Astrocyte (in vitro differentiated cells and primary cell): ENCODE data around the gene MPP2. TPM values are rescaled to one million over a fixed set of nuclear protein-coding genes. Genes with fewer than 3 reads are reported as not detected.

Source experiments
- DNase-seq: peaks from one replicate; pipeline ENCODE4 v3.0.0-alpha.2; 2010; ENCODE audit warnings: low read depth
- FAIRE-seq: peaks from 2 replicates; lab custom pipeline; 2011; peaks lifted over from hg19 to GRCh38; lab: Jason Lieb, UNC
- H2AFZ ChIP-seq: 2 replicates; pipeline ENCODE4 v1.6.0; 2012; ENCODE audit warnings: low read depth, low read length, inconsistent platforms
- H3K27ac ChIP-seq: 2 replicates; pipeline ENCODE4 v1.5.1; 2011; ENCODE audit warnings: low read depth, low read length, inconsistent platforms
- H3K27me3 ChIP-seq: 2 replicates; pipeline ENCODE4 v1.6.0; 2011; ENCODE audit warnings: low read length, inconsistent platforms; ENCODE audit not compliant: insufficient read depth
- H3K36me3 ChIP-seq: 2 replicates; pipeline ENCODE4 v1.5.1; 2011; ENCODE audit warnings: low read length, inconsistent platforms; ENCODE audit not compliant: insufficient read depth
- H3K4me1 ChIP-seq: 2 replicates; pipeline ENCODE4 v1.5.1; 2011; ENCODE audit warnings: low read length, inconsistent platforms; ENCODE audit not compliant: insufficient read depth
- H3K4me2 ChIP-seq: 2 replicates; pipeline ENCODE4 v1.6.0; 2012; ENCODE audit warnings: low read length, inconsistent platforms
- H3K4me3 ChIP-seq: 2 replicates; pipeline ENCODE4 v1.5.1; 2011; ENCODE audit warnings: low read depth, mild to moderate bottlenecking, low read length, inconsistent platforms; ENCODE audit not compliant: insufficient read depth
- H3K79me2 ChIP-seq: 2 replicates; pipeline ENCODE4 v1.6.0; 2012; ENCODE audit warnings: mild to moderate bottlenecking, low read length, inconsistent platforms; ENCODE audit not compliant: insufficient read depth
- H3K9ac ChIP-seq: 2 replicates; pipeline ENCODE4 v1.6.0; 2012; ENCODE audit warnings: mild to moderate bottlenecking, low read length, inconsistent platforms
- H3K9me3 ChIP-seq: 2 replicates; pipeline ENCODE4 v1.5.1; 2012; ENCODE audit warnings: low read depth, mild to moderate bottlenecking, low read length, inconsistent platforms; ENCODE audit not compliant: insufficient read depth
- H4K20me1 ChIP-seq: 2 replicates; pipeline ENCODE4 v1.6.0; 2012; ENCODE audit warnings: low read length, inconsistent platforms; ENCODE audit not compliant: insufficient read depth
- H3K27ac Mint-ChIP-seq: one replicate; pipeline ENCODE4 v1.8.0; 2021; ENCODE audit warnings: mild to moderate bottlenecking, mixed read lengths; ENCODE audit not compliant: unreplicated experiment
- H3K27me3 Mint-ChIP-seq: one replicate; pipeline ENCODE4 v1.8.0; 2021; ENCODE audit warnings: low read depth, mixed read lengths; ENCODE audit not compliant: unreplicated experiment
- H3K36me3 Mint-ChIP-seq: one replicate; pipeline ENCODE4 v1.8.0; 2021; ENCODE audit warnings: low read depth, mixed read lengths; ENCODE audit not compliant: unreplicated experiment
- H3K4me1 Mint-ChIP-seq: one replicate; pipeline ENCODE4 v1.8.0; 2021; ENCODE audit warnings: low read depth, mixed read lengths; ENCODE audit not compliant: unreplicated experiment
- H3K4me3 Mint-ChIP-seq: one replicate; pipeline ENCODE4 v1.8.0; 2021; ENCODE audit warnings: mild to moderate bottlenecking, moderate library complexity, mixed read lengths; ENCODE audit not compliant: unreplicated experiment
- H3K9me3 Mint-ChIP-seq: one replicate; pipeline ENCODE4 v1.8.0; 2021; ENCODE audit warnings: mild to moderate bottlenecking, mixed read lengths; ENCODE audit not compliant: unreplicated experiment
- EZH2 ChIP-seq: IDR thresholded peaks from 2 replicates; pipeline ENCODE4 v1.6.1; 2012; ENCODE audit warnings: mild to moderate bottlenecking, low read length, inconsistent platforms; ENCODE audit not compliant: insufficient read depth
- total RNA-seq: library from RNA; stranded (reverse); gene quantifications from 2 replicates; pipeline ENCODE4 v1.2.1, GENCODE V29; 2021
- TF ChIP-seq, protein P1 (sequence below): IDR thresholded peaks from 2 replicates; pipeline ENCODE4 v1.5.1; 2011; ENCODE audit warnings: low read depth, mild to moderate bottlenecking, inconsistent platforms, low read length, moderate library complexity; ENCODE audit not compliant: insufficient read depth

MPP2 gene
- total RNA-seq, 1 donor from 2014 or later, result 8.0 TPM

GRCh38 chr17:43857957-43858600, 49.3 kb downstream of the MPP2 start:
- Mint-ChIP-seq H3K27ac (no peak overlapping the region), H3K9me3 (no peaks in the 10 kb centered on the region), H3K4me1 (no peaks in the 10 kb centered on the region), H3K4me3 (no peak overlapping the region), H3K27me3 (peaks cover 66% of the 10 kb centered on the region), H3K36me3 (no peaks in the 10 kb centered on the region)
- no peaks in the 10 kb centered on the region for H3K4me1 ChIP-seq
- H3K4me2 ChIP-seq, result no peak overlapping the region
- H3K79me2 ChIP-seq, result no peaks in the 10 kb centered on the region
- H3K36me3 ChIP-seq, result no peaks in the 10 kb centered on the region
- H3K9ac ChIP-seq, result no peak overlapping the region
- no peaks in the 10 kb centered on the region for H3K9me3 ChIP-seq
- no peak overlapping the region for H2AFZ ChIP-seq
- peaks cover 41% of the 10 kb centered on the region for H3K27me3 ChIP-seq
- no peak for FAIRE-seq
- TF ChIP-seq, protein P1, sequence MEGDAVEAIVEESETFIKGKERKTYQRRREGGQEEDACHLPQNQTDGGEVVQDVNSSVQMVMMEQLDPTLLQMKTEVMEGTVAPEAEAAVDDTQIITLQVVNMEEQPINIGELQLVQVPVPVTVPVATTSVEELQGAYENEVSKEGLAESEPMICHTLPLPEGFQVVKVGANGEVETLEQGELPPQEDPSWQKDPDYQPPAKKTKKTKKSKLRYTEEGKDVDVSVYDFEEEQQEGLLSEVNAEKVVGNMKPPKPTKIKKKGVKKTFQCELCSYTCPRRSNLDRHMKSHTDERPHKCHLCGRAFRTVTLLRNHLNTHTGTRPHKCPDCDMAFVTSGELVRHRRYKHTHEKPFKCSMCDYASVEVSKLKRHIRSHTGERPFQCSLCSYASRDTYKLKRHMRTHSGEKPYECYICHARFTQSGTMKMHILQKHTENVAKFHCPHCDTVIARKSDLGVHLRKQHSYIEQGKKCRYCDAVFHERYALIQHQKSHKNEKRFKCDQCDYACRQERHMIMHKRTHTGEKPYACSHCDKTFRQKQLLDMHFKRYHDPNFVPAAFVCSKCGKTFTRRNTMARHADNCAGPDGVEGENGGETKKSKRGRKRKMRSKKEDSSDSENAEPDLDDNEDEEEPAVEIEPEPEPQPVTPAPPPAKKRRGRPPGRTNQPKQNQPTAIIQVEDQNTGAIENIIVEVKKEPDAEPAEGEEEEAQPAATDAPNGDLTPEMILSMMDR, result no peak
- no peak for TF ChIP-seq EZH2
- H4K20me1 ChIP-seq, result no peaks in the 10 kb centered on the region
- no peak overlapping the region for H3K4me3 ChIP-seq
- no peak overlapping the region for H3K27ac ChIP-seq
- DNase-seq, result no peak

DNA sequence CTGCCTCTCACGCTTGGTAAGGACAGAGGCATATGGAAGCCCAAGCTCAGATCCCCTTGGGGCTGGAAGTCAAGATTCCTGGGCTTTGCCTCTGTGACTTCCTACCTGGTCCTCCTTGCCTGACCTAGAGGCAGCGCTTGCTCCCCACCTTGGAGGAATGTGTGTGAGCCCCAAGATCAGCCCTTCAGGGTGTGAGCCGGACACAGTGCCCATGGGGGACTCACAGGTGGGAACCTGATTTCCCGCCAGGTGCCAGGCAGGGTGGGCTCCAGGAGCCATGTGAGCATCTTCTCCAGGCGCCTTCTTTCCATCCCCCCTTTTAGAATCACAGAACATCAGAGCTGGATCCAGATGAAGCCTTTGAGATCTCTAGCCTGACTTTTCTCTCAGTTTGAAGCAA, 50.2 kb downstream of the MPP2 start:
- H3K27me3 Mint-ChIP-seq, result peaks cover 69% of the 10 kb centered on the region
- FAIRE-seq (no peak), DNase-seq (no peak)
- Histone ChIP-seq H3K9ac (no peak overlapping the region), H2AFZ (no peak overlapping the region), H3K27ac (no peak overlapping the region), H3K4me3 (no peak overlapping the region), H3K4me1 (no peaks in the 10 kb centered on the region), H3K36me3 (no peaks in the 10 kb centered on the region), H3K27me3 (peaks cover 41% of the 10 kb centered on the region), H3K4me2 (no peak overlapping the region), H3K9me3 (no peaks in the 10 kb centered on the region), H3K79me2 (no peaks in the 10 kb centered on the region), H4K20me1 (no peaks in the 10 kb centered on the region)
- H3K36me3 Mint-ChIP-seq, result no peaks in the 10 kb centered on the region
- no peaks in the 10 kb centered on the region for H3K9me3 Mint-ChIP-seq
- no peaks in the 10 kb centered on the region for H3K4me1 Mint-ChIP-seq
- no peak overlapping the region for H3K27ac Mint-ChIP-seq
- TF ChIP-seq EZH2, result no peak
- TF ChIP-seq, protein P1, result no peak
- H3K4me3 Mint-ChIP-seq, result no peak overlapping the region

DNA sequence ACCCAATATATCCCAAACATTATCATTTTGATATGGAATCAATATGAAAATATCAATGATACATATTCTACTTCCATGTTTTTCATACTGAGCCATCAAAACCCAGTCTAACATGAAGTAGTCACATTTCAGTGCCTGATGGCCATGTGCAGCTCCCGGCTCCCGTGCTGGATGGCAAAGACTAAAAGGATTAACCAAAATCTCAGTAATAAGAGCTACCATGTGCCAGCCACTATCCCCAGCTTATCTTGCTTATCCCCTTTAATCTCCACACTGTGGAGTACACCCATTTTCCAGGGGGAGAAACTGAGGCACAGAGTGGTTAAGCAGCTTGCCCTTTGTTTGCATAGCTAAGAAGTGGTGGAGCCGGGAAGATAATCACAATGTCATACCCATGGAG, 51.2 kb downstream of the MPP2 start:
- Histone ChIP-seq H3K27me3 (peaks cover 41% of the 10 kb centered on the region), H3K4me3 (no peak overlapping the region), H3K9me3 (no peaks in the 10 kb centered on the region), H3K4me2 (no peak overlapping the region), H3K9ac (no peak overlapping the region), H3K4me1 (no peaks in the 10 kb centered on the region), H3K27ac (no peak overlapping the region), H4K20me1 (no peaks in the 10 kb centered on the region), H2AFZ (no peak overlapping the region), H3K79me2 (no peaks in the 10 kb centered on the region), H3K36me3 (no peaks in the 10 kb centered on the region)
- Mint-ChIP-seq H3K27me3 (peaks cover 73% of the 10 kb centered on the region), H3K36me3 (no peaks in the 10 kb centered on the region), H3K4me3 (no peak overlapping the region), H3K27ac (no peak overlapping the region), H3K9me3 (no peaks in the 10 kb centered on the region), H3K4me1 (no peaks in the 10 kb centered on the region)
- TF ChIP-seq, protein P1, result no peak
- TF ChIP-seq EZH2, result no peak
- DNase-seq (no peak), FAIRE-seq (no peak)
